ENCODE results near the gene P3R3URF. TPM values are rescaled to one million over a fixed set of nuclear protein-coding genes. Genes with fewer than 3 reads are reported as not detected.

The P3R3URF gene
- total RNA-seq, 4 donors from 2014 or later, result not detected

DNA sequence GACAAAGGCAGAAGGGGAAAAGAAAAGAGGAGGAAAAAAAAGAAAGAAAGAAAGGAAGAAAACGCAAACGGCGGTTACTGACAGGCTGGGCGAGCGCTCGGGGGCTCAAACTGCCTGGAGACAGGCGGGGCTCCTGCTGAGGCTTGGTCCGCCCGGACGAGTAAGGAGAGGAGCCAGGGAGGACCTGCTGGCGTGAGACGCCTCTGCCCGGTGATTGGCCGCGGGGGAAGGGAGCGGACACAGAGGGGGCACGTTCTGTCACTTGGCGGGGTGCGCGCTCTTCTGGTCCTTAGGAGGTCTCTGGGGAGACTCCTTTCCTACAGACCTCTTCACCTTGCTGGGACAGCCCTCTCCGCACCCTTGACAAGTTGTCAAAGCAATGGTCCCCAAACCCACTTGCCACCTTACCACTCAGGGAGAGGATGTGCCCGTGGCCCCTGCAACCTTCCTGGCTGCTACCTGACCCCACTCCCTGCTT lies 43.1 kb downstream of the P3R3URF start:
- peak overlapping the region; percentile 92 to 96 (median 94) for H3K27ac ChIP-seq (replicated peaks in 1 of 4)
- intact Hi-C loops (cut with DNase I), result loop anchor here (5.0 kb wide), 1 partner anchor 44 kb away; the partner anchor contains the start of genes P3R3URF and TSPAN1

DNA sequence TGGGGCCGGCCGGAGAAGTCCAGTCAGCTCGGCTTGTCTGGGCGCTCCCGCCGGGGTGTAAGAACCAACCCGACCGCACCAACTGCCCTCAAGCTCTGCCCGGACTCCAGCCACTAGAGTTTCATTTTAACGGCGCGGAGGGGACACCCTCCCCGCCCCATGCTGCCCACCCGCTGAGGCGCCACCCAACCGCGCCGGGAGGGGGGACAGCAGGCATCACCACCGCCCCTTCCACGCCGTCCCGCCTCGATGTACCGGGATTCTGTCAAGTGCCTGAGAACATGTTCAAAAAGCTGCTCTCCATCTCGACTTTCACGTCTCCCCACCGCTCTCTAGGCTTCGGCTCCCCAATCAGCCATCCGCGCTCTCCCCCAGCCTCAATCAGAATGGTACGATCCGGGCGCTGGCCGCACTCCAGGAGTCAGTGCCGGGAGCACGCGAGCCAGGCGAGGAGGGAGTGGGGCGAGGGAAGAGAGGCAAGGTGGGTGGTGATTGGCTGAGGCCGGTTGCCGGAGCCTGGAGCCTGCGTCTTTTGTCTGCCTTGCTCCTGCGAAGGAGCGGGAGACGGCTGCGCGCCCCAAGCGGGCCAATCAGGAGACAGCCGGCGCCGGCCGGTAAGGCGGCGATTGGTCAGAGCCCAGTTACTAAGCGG lies 43.6 kb downstream of the P3R3URF start, which contains the start of gene PIK3R3:
TSS of gene PIK3R3 (minus strand) at position 101 of the 652 bp plus-strand sequence. CDS start 677 bp downstream, outside the sequence.
- intact Hi-C loops (cut with DNase I), result loop anchor here (5.0 kb wide), 1 partner anchor 45 kb away; the partner anchor contains the start of genes P3R3URF and TSPAN1
- no peaks in the 10 kb centered on the region for H3K9me3 ChIP-seq
- H3K36me3 ChIP-seq, result no peaks in the 10 kb centered on the region
- under 1% methylated on average over 24 of the region's 55 CpGs for WGBS
- peak within 1 kb of the TSS; percentile 92 to 96 (median 94) for H3K27ac ChIP-seq (replicated peaks in 1 of 4)
- H3K4me3 ChIP-seq, result peak within 1 kb of the TSS; percentile 63 to 79 (median 72)
- no peaks in the 10 kb centered on the region for H3K27me3 ChIP-seq
- peak; percentile 99 for DNase-seq (ENCODE audit: extremely low spot score)
- peaks cover 26 to 52% (median 39%) of the 10 kb centered on the region in 4 donors for H3K4me1 ChIP-seq
- peak; percentile 90 to 96 for TF ChIP-seq POLR2AphosphoS5 (IDR thresholded peaks at IDR 0.05)
- peak; percentile 89 for TF ChIP-seq POLR2A (IDR thresholded peaks at IDR 0.05; ENCODE audit: low read depth)
- TF ChIP-seq, protein P1, sequence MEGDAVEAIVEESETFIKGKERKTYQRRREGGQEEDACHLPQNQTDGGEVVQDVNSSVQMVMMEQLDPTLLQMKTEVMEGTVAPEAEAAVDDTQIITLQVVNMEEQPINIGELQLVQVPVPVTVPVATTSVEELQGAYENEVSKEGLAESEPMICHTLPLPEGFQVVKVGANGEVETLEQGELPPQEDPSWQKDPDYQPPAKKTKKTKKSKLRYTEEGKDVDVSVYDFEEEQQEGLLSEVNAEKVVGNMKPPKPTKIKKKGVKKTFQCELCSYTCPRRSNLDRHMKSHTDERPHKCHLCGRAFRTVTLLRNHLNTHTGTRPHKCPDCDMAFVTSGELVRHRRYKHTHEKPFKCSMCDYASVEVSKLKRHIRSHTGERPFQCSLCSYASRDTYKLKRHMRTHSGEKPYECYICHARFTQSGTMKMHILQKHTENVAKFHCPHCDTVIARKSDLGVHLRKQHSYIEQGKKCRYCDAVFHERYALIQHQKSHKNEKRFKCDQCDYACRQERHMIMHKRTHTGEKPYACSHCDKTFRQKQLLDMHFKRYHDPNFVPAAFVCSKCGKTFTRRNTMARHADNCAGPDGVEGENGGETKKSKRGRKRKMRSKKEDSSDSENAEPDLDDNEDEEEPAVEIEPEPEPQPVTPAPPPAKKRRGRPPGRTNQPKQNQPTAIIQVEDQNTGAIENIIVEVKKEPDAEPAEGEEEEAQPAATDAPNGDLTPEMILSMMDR (IDR thresholded peaks at IDR 0.05), result peak in 1 of 3 experiments; percentile 10
- TF ChIP-seq EP300 (IDR thresholded peaks at IDR 0.05), result no peak

More for the DNA sequence above, 43.1 kb downstream of the P3R3URF start:
- 1% methylated on average over 22 of the region's 22 CpGs for WGBS
- peak in 1 of 2 donors; percentile 3 for TF ChIP-seq POLR2AphosphoS5 (IDR thresholded peaks at IDR 0.05)
- no peak for TF ChIP-seq POLR2A (IDR thresholded peaks at IDR 0.05; ENCODE audit: low read depth)
- no peak for DNase-seq (ENCODE audit: extremely low spot score)
- no peaks in the 10 kb centered on the region for H3K9me3 ChIP-seq
- peak overlapping the region; percentile 63 to 79 (median 72) for H3K4me3 ChIP-seq
- H3K4me1 ChIP-seq, result peaks cover 26 to 53% (median 42%) of the 10 kb centered on the region in 4 donors
- no peaks in the 10 kb centered on the region for H3K27me3 ChIP-seq
- no peaks in the 10 kb centered on the region for H3K36me3 ChIP-seq

DNA sequence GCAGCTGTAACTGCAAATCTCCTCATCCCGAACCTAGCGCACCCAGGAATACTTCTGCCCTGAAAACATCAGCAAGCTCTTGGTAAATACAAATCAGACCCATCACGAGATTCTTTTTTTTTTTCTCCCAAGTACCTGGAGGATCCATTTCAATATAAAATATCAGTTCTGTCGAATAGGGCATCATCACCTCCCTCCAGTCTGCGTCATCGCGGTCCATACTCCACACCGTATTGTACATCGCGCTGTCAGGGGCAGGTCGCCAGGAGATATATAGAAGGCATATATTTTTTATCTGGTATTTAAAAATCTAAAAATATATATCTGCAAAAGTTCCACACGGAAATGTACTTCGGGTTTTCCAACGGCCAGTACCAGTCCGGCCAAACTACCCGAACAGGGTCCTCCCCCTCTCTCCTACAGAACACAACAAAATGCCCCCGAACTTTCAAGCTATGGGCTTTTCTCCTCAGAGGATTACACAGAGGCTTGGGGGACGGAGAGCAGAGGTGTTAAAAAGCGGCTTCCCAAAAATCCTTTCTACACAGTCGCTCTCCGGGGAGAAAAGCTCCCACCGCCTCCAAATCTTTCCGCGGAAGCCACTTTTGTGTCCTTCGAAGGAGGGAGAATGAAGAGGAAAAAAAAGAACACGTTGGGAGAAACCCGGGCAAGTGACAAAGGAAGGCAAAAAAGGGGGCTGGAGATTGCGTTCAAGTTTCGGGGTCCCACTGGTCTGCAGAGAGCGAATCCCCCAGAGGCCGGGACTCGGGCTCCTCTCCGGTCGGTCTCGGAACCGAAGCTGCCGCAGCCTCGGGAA lies 44.4 kb downstream of the P3R3URF start:
- Histone ChIP-seq H3K27ac (replicated peaks in 1 of 4) (peak overlapping the region; percentile 92 to 96 (median 94)), H3K9me3 (no peaks in the 10 kb centered on the region), H3K27me3 (no peaks in the 10 kb centered on the region), H3K36me3 (no peaks in the 10 kb centered on the region), H3K4me3 (peak overlapping the region; percentile 63 to 79 (median 72)), H3K4me1 (peaks cover 26 to 51% (median 35%) of the 10 kb centered on the region in 4 donors)
- WGBS, result 1% methylated on average over 38 of the region's 38 CpGs
- no peak for DNase-seq (ENCODE audit: extremely low spot score)
- TF ChIP-seq, protein P1 (IDR thresholded peaks at IDR 0.05), result no peak
- TF ChIP-seq EP300 (IDR thresholded peaks at IDR 0.05) (no peak), POLR2AphosphoS5 (IDR thresholded peaks at IDR 0.05) (no peak), POLR2A (IDR thresholded peaks at IDR 0.05; ENCODE audit: low read depth) (no peak)
- intact Hi-C loops (cut with DNase I), result loop anchor here (5.0 kb wide), 1 partner anchor 45 kb away; the partner anchor contains the start of genes P3R3URF and TSPAN1

DNA sequence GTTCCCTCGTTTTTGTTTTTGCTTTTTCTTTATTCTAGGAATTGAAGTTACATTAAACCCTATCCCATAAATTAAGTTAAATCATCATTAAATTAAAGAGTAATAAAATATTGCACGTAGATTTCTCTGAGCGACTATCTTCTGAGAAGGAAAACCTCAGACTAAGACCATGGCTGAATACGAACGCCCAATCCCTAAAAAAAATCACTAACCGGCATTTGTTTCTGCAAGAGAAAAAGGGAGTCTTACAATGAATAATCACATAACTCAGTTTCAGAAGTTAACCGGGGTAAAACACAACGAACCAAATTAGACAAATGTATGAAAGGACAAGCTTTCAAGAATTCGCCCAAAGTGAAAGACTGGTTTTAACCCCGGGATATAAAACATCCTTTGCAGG lies 45.2 kb downstream of the P3R3URF start:
- 3% methylated on average over 10 of the region's 10 CpGs for WGBS
- TF ChIP-seq EP300 (IDR thresholded peaks at IDR 0.05), result no peak
- no peak for TF ChIP-seq POLR2A (IDR thresholded peaks at IDR 0.05; ENCODE audit: low read depth)
- TF ChIP-seq, protein P1 (IDR thresholded peaks at IDR 0.05), result no peak
- TF ChIP-seq POLR2AphosphoS5 (IDR thresholded peaks at IDR 0.05), result no peak
- H3K27ac ChIP-seq (replicated peaks in 1 of 4), result peak overlapping the region; percentile 92 to 96 (median 94)
- H3K36me3 ChIP-seq, result peaks cover 0 to under 1% (median 0%) of the 10 kb centered on the region in 4 donors
- H3K4me1 ChIP-seq, result peaks cover 26 to 49% (median 35%) of the 10 kb centered on the region in 4 donors
- no peak for DNase-seq (ENCODE audit: extremely low spot score)
- intact Hi-C loops (cut with DNase I), result loop anchor here (5.0 kb wide), 1 partner anchor 46 kb away; the partner anchor contains the start of genes P3R3URF and TSPAN1
- H3K4me3 ChIP-seq, result peak overlapping the region; percentile 63 to 79 (median 72)
- H3K27me3 ChIP-seq, result no peaks in the 10 kb centered on the region
- H3K9me3 ChIP-seq, result no peaks in the 10 kb centered on the region

Data from esophagus muscularis mucosa (tissue), 4 donors.